GM19099 (cell line): Measurements from ENCODE around the gene MYEF2.

Source experiments
- POLR2A ChIP-seq: IDR thresholded peaks from 3 replicates; pipeline ENCODE4 v1.6.1; 2011; ENCODE audit warnings: low read depth; ENCODE audit not compliant: insufficient read length; ENCODE audit errors: extremely low read depth

Gene MYEF2

GRCh38 chr15:48109212-48109611 is 68.9 kb downstream of the MYEF2 start:
- TF ChIP-seq POLR2A = no peak

GRCh38 chr15:48105936-48106335 is 72.2 kb downstream of the MYEF2 start:
- no peak for TF ChIP-seq POLR2A

- no peak for TF ChIP-seq POLR2A
These were observed 74.4 kb downstream of the MYEF2 start for GRCh38 chr15:48103647-48104046.

- TF ChIP-seq POLR2A = no peak
These were observed 75.9 kb downstream of the MYEF2 start for GRCh38 chr15:48102167-48102566.

- no peak for TF ChIP-seq POLR2A
These were observed 76.6 kb downstream of the MYEF2 start for GRCh38 chr15:48101376-48101961.

- TF ChIP-seq POLR2A = no peak
These were observed 80.8 kb downstream of the MYEF2 start for GRCh38 chr15:48097264-48097663.

GRCh38 chr15:48096813-48097212 is 81.3 kb downstream of the MYEF2 start:
- no peak for TF ChIP-seq POLR2A

- TF ChIP-seq POLR2A = no peak
These were observed 81.7 kb downstream of the MYEF2 start for GRCh38 chr15:48096355-48096786.

GRCh38 chr15:48091522-48091921 is 86.6 kb downstream of the MYEF2 start:
- TF ChIP-seq POLR2A = no peak

- no peak for TF ChIP-seq POLR2A
These were observed 87.4 kb downstream of the MYEF2 start for GRCh38 chr15:48090666-48091065.

- no peak for TF ChIP-seq POLR2A
These were observed 88.0 kb downstream of the MYEF2 start for GRCh38 chr15:48090115-48090514.

GRCh38 chr15:48089702-48090101 is 88.4 kb downstream of the MYEF2 start:
- TF ChIP-seq POLR2A = no peak

GRCh38 chr15:48087844-48088243 is 90.3 kb downstream of the MYEF2 start:
- TF ChIP-seq POLR2A = no peak

- no peak for TF ChIP-seq POLR2A
These were observed 91.5 kb downstream of the MYEF2 start for GRCh38 chr15:48086576-48086975.

- no peak for TF ChIP-seq POLR2A
These were observed 92.0 kb downstream of the MYEF2 start for GRCh38 chr15:48086133-48086532.

- TF ChIP-seq POLR2A = no peak
These were observed 92.5 kb downstream of the MYEF2 start for GRCh38 chr15:48085591-48085930.
